ENCODE measurements around the gene SF1.

Gene SF1

DNA sequence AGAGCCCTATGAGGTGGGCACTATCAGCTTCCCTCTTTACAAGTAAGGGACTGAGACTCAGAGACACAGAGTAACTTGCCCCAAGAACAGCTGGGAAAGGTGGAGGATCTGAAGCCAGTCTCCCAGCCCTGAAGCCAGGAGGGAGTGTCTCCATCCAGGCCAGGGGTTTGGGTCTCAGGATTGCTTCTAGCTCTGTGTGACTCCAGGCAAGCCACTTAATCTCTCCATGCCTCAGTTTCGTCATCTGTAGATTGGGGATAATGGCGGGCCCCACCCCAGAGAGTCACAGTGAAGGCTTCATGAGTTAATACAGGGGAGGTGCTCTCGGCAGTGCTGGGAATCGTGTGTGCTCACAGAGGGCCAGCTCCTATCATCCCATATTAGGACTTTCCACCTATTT, 14.1 kb upstream of the SF1 start:
- no peaks in the 10 kb centered on the region for H3K27me3 ChIP-seq (ENCODE audit: insufficient read depth, low read depth, severe bottlenecking)
- H3K9me3 ChIP-seq (ENCODE audit: severe bottlenecking): no peaks in the 10 kb centered on the region
- no peak overlapping the region for H3K27ac ChIP-seq
- no peak overlapping the region for H3K4me3 ChIP-seq (ENCODE audit: low read depth, low read length)
- DNase-seq: no peak
- H3K36me3 ChIP-seq: peaks cover 15% of the 10 kb centered on the region
- TF ChIP-seq, protein P1, sequence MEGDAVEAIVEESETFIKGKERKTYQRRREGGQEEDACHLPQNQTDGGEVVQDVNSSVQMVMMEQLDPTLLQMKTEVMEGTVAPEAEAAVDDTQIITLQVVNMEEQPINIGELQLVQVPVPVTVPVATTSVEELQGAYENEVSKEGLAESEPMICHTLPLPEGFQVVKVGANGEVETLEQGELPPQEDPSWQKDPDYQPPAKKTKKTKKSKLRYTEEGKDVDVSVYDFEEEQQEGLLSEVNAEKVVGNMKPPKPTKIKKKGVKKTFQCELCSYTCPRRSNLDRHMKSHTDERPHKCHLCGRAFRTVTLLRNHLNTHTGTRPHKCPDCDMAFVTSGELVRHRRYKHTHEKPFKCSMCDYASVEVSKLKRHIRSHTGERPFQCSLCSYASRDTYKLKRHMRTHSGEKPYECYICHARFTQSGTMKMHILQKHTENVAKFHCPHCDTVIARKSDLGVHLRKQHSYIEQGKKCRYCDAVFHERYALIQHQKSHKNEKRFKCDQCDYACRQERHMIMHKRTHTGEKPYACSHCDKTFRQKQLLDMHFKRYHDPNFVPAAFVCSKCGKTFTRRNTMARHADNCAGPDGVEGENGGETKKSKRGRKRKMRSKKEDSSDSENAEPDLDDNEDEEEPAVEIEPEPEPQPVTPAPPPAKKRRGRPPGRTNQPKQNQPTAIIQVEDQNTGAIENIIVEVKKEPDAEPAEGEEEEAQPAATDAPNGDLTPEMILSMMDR (IDR thresholded peaks at IDR 0.05; ENCODE audit: low read depth, low read length): no peak

DNA sequence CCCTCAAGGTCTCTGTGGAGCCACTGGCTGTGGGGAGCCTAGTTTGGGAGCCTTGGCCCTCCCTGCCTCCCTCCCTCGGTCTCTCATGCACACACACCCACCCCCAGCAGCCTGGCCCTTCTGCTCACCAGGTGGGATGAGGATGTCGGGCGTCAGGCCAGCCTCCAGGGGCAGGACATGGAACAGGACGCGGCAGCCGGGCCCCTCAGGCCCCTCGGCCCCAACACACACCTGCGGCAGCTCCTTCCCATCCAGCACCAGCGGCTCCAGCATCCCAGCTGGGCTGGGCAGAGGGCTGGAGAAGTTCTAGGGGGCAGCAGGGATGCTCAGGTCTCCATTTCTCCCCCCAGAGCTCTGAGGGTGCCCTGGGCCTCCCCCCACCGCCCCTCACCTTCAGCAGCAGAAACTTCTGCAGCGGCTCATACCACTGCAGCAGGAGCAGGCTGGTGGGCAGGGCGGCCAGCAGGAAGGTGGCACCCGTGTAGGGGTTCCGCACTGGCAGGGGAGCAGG, 13.5 kb upstream of the SF1 start:
- Histone ChIP-seq H3K4me3 (ENCODE audit: low read depth, low read length) (no peak overlapping the region), H3K36me3 (peaks cover 15% of the 10 kb centered on the region), H3K27me3 (ENCODE audit: insufficient read depth, low read depth, severe bottlenecking) (no peaks in the 10 kb centered on the region), H3K27ac (no peak overlapping the region), H3K9me3 (ENCODE audit: severe bottlenecking) (no peaks in the 10 kb centered on the region)
- no peak for DNase-seq
- TF ChIP-seq, protein P1 (IDR thresholded peaks at IDR 0.05; ENCODE audit: low read depth, low read length): no peak

DNA sequence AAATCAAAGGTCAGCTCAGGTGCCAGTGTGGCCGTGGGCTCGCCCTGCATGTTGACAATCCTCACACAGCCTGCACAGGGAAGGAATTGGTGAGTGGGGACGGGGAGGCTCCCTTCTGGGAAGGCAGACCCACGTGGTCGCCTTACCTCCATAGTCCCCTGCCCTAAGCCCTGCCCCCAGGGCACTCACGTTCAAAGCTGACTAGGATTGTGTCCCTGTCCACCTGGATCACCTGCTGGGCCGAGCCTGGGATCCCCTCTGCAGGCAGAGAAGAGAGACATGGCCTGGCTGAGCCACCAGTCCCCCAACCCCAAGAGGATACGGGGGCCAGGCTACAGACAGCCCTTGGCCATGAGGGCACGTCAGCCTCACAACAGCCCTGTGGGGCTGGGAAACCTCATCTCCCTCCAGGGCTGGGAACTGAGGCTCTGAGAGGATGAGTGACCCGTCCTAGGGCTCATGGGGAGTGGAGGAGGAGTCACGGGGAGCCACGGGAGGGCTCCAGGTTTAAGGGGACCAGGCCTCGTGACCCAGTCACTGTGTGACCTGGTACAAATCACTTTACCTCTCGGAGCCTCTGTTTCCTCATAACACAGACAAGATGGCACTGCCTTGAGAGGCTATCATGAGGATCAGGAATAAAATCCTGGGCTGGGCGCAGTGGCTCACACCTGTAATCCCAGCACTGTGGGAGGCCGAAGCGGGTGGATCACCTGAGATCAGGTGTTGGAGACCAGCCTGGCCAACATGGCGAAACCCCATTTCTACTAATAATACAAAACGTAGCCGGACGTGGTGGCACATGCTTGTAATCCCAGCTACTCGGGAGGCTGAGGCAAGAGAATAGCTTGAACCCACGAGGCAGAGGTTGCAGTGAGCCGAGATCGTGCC, 12.1 kb upstream of the SF1 start:
- Histone ChIP-seq H3K27ac (no peak overlapping the region), H3K9me3 (ENCODE audit: severe bottlenecking) (no peaks in the 10 kb centered on the region), H3K4me3 (ENCODE audit: low read depth, low read length) (no peak overlapping the region), H3K36me3 (peaks cover 8% of the 10 kb centered on the region), H3K27me3 (ENCODE audit: insufficient read depth, low read depth, severe bottlenecking) (no peaks in the 10 kb centered on the region)
- DNase-seq: no peak
- TF ChIP-seq, protein P1 (IDR thresholded peaks at IDR 0.05; ENCODE audit: low read depth, low read length): no peak

DNA sequence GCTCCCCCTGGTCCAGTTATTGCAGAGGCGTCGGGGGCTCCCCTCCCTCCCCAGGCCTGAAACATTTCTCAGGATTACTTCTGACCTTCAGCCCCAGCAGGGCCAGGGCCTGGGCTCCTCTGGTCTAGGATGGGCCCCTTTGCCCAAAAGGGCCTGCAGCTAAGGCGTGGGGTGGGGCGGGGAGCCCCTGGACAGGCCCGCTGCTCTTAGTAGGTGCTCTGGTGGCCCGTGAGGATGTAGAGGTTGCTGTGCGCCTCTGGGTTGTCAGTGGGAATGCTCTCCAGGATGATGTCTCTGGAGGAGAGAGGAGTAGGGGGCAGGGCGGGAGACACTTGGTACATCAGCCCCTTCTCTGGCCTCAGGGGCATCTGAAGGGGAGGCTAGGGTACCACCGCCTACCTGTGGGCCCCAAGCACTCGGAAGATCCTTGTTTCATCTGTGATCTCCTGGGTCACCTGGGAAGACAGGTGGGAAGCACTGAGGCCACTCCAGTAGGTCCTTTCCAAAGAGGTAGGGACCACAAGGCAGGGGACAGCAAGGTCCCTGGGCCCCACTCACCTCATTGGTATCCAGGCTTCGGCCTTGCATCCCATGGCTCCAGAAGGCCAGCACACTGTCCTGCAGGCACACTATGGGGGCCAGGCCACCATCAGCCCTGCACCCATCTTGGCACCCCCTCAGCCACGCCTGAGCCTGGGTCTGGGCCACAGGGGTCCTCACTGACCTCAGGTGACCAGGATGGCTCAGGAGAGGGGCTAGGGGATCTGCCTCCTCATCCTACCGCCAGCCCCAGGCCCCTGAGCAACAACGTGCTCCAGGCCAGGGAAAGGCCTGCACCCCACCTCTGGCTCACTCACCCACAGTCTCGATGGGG, 11.2 kb upstream of the SF1 start:
- H3K9me3 ChIP-seq (ENCODE audit: severe bottlenecking): no peaks in the 10 kb centered on the region
- no peaks in the 10 kb centered on the region for H3K27me3 ChIP-seq (ENCODE audit: insufficient read depth, low read depth, severe bottlenecking)
- H3K27ac ChIP-seq: no peak overlapping the region
- DNase-seq: no peak
- H3K4me3 ChIP-seq (ENCODE audit: low read depth, low read length): no peak overlapping the region
- TF ChIP-seq, protein P1 (IDR thresholded peaks at IDR 0.05; ENCODE audit: low read depth, low read length): no peak
- H3K36me3 ChIP-seq: peaks cover 8% of the 10 kb centered on the region

DNA sequence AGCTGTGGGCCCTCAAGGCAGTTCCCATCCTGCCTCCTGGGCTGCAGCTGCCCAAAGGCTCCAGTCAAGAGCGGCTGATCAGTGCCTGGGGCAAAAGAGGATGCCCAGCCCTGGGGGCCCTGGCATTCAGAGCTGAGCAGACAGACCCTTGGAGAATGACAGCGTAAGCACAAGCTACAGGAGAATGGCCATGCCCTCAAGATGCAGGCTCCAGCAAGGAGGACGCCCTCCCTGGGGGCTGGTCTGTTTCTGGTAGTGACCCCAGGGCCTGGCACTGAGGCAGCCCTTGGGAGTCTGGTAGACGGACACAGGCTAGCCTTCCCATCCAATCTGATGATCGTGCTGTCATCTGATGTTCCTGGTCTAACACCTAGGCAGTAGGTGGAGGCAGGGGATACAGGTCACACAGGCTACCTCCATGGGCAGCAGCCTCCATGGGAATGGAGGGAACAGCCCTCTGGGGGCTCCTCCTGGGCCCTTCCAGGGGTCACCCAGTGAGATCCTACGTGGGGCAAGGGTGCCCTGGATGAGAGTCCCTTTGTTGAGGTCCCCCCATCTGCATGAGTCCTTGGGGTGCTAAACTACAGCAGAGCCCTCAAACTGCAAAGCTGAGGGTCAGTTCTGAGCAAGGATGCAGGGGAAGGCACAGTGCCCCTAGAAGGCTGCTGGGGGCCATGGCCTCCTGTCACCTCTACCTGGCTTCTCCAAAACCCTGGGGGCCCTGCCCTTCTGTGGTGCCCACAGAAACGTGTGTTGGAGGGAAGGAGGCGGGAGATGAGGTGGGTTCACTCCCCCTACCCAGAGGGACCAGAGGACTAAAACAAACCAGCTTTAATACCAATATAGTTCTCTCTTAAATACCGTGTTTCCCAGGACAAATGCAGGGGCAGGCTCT, 10.2 kb upstream of the SF1 start:
- DNase-seq: no peak
- Histone ChIP-seq H3K4me3 (ENCODE audit: low read depth, low read length) (no peak overlapping the region), H3K27me3 (ENCODE audit: insufficient read depth, low read depth, severe bottlenecking) (no peaks in the 10 kb centered on the region), H3K9me3 (ENCODE audit: severe bottlenecking) (no peaks in the 10 kb centered on the region), H3K36me3 (peaks cover 8% of the 10 kb centered on the region), H3K27ac (no peak overlapping the region)
- TF ChIP-seq, protein P1 (IDR thresholded peaks at IDR 0.05; ENCODE audit: low read depth, low read length): no peak

All from WERI-Rb-1 (cell line).